Kidney glomerular epithelial cell (primary cell): ENCODE results near the gene CADM1.

Experiments used
- DNase-seq: peaks from one replicate; lab custom pipeline; 2025; lab: John Stamatoyannopoulos, UW

CADM1 gene

DNA sequence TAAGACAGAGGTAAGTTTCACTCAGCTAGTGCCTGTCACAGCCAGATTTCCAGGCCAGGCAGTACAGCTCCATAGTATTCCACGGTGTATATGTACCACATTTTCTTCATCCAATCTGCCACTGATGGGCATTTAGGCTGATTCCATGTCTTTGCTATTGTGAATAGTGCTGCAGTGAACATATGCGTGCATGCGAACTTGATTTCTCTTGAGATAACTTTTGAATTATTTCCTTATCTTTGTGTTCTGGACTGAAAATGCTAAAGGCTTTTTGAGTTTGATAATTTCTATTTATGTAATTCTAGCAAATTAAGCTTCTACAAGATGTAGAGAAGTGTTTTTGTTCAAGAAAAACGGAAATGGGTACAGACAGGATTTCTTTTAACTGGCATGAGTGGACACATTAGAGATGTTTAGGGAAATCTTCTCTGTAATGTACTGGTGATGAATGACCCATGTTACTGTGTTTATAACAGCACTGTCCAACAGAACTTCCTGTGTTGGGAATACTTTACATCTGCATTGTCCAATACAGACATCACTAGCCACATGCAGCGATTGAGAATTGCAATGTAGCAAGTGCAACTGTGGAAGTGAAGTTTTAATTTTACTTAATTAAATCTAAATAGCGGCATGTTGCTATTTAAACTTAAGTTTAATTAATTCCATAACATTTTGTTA, 151.3 kb downstream of the CADM1 start:
- no peak for DNase-seq

- no peak for DNase-seq
These were observed 154.7 kb downstream of the CADM1 start for GRCh38 chr11:115349335-115350017.

DNA sequence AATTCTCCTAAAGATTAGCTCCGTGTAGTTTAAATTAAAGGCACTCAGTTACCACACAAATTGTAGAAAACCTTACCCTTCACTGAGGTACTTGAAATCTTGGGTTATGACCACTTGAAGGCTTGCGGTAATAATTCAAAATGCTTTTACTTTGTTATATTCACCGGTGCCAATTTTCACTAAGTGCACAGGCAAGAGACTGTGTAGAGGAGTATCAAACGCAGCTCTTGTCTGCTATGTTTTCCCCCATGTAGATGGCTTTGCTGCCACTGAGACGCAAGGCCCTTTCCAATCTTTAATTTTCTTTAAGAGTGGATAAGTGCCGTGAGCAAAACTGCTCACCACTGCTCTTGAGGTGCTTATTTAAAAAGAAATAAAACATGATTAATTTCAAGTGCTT, 155.8 kb downstream of the CADM1 start:
- no peak for DNase-seq

DNA sequence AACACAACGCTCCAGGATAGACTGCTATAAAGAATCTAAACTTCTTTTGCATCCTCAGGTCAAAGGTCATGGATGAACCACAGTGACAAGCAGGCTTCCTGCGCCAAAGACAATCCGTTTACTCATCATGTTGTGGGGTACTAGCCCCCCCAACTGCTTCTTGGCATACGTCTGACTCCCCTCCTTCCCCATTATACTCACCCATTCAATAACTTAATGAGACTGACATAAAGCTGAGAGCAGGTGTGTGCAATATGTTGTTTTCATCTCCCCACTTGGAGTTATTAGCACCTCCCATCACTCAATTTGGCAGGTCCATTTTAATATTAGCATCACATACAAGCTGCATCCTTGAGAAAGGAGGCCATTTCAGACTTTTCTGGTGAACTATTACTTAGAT, 157.1 kb downstream of the CADM1 start:
- DNase-seq, result no peak

- DNase-seq, result no peak
These were observed 158.4 kb downstream of the CADM1 start for GRCh38 chr11:115345840-115346239.

DNA sequence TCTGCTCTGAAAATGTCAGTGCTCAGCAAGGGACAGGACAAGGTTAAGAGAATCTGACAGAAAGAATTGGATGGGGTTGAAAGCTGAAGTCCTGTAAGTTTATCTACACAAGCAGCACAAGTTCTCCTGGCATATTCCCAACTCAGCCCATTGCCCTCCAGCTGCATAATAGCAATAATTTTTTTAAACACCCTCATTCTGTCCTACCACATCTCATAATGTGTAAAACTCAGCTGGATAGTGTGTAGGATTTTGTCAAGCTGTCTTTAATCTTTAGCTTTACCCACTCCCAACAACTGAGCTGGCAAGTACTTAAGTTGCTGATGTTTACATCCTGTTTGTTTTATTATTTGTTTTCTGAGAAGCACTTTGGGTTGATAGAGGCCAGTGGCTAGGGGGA, 158.9 kb downstream of the CADM1 start:
- no peak for DNase-seq

- no peak for DNase-seq
These were observed 159.4 kb downstream of the CADM1 start for GRCh38 chr11:115344846-115345245.

DNA sequence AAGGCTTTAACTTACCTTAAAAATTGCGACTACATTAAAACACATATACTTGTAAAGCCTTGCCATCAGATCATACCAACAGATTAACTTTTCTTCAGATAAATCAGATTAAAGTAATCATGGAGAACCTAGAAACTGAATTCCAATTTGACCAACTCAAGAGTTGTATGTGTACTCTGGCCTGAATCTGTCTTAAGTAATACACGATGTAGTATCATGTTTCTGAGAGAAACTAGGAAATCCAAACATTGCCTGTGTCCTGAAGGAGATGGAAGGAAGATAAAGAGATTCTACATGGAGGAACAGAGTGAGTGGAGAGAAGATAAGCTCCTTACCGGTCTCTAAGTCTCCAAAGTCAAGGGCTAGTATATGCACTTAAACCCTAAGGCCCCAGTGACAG, 162.1 kb downstream of the CADM1 start:
- no peak for DNase-seq

DNA sequence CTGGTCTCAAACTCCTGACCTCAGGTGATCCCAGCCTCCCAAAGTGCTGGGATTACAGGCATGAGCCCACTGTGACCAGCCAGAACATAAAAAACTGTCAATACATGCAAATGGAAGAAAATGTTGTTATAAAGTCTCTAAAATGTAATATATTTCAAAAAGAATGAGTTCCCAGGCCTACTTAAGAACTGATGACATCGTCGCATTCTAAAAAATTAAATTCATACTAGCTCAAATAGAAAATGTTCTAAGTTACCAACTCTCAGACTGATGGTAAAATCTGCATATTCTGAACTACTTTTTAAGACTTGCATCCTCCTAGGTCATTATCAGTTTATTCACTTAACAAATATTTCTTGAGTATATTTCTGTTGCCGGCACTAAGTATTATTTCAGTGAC, 163.3 kb downstream of the CADM1 start:
- no peak for DNase-seq

GRCh38 chr11:115338476-115338875, 165.7 kb downstream of the CADM1 start:
- no peak for DNase-seq

DNA sequence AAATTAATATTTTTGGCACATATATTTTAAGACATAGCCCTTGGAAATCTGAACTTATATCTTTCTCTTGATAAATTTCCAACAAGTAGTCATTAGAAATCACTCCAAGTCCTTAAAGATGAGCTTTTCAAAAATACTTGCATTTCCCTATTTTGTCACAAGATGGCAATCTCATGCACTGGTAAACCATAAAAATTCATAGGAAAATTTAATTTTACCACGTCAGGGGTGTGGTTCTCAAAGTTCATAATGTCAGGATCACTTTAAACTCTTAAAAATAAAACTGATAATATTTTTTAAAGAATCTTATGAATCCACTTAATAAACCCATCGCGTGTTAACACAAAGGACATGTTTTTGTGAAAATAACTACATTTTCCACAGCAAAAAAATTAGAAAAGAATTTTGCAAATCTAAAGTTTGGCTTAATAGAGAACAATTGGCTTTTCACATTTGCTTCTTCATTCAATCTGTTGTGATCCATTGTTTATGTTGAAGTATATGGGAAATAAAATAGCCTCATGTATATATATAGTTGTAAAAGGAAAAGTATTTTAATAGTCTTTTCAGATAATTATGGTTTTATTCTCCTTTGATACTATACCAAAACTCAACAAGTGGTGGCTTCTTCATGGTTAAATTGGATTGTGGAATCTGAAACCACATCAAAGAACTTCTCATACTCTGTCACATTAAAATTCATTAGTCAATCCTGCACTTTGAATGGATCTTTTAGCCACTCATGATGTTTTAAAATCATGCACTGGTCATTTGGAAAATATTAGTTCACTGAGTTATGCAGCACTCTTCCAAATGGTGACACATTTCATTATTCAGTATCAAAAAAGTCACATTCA, 169.1 kb downstream of the CADM1 start:
- DNase-seq, result peak; percentile 24

- DNase-seq, result no peak
These were observed 170.3 kb downstream of the CADM1 start for GRCh38 chr11:115333949-115334348.

DNA sequence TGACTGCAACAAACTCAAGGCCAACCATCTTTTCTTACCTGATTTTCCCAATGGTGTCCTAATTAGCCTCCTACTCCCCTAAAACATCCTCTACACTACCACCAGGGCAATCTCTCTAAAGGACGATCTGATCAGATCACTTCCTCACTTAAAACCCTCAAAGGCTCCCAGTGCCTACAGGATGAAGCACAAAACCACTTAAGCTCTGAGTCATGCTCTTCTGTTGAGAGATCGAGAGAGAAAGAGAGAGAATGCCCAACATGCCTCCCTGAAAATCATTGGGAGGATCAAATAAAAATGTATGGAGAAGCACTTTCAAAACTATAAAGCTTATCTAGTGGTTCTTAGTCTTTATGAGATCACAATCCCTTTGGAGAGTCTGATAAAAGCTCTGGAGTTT, 171.1 kb downstream of the CADM1 start:
- DNase-seq, result peak; percentile 14

DNA sequence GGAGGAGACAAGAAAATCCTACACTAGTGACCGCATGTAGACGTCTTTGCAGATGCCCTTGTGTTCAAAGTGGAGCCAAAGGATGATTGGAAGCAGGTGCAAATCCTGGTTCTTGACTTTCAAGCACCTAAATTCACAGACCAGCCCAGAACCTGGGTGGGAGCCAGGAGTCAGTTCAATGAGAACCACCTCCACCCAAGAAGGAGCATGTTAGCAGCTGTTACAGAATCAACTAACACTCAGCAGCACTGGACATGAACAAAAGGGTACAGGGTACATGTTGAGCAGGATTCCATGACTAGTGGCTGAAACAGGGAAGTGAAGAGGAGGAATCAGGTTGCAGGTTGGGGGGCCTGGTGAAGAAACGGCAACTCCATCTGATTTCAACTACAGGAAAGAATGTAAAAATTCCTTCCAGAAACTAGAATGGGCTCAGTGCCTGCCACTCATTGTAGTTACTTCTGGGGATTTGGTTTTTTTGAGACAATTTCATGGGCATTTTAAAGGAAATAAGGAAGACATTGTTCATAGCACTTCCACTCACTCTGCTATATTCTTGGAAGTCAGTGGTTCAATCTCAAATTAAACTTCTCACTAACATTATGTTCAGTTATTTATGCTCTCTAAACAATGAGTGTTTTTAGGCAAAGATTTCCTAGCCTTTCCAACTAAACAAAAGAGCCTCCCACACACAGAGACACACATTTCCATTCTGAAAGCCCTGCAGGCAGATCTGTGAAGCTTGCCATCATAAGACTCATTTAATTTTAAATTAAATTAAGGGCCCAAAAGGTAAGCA, 173.3 kb downstream of the CADM1 start:
- DNase-seq, result no peak

- no peak for DNase-seq
These were observed 177.7 kb downstream of the CADM1 start for GRCh38 chr11:115326526-115326925.

DNA sequence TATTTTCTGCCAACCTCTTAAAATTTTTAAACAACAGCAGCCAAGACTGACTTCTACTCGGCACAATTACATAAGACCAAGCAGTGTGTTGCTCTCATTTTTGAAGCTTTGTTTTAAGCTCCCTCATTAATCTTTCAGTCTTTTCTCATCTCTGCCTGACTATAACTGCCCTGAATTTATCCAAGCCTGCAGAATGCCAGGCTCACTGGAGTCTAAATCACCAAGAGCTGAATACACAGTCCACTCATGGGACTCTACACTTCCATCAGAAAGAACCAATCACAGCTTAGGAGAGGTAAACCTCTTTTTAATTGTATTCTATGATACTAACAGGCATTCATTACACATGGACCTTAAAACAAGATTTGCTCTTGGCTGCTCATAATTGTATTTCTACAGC, 178.7 kb downstream of the CADM1 start:
- DNase-seq, result no peak

DNA sequence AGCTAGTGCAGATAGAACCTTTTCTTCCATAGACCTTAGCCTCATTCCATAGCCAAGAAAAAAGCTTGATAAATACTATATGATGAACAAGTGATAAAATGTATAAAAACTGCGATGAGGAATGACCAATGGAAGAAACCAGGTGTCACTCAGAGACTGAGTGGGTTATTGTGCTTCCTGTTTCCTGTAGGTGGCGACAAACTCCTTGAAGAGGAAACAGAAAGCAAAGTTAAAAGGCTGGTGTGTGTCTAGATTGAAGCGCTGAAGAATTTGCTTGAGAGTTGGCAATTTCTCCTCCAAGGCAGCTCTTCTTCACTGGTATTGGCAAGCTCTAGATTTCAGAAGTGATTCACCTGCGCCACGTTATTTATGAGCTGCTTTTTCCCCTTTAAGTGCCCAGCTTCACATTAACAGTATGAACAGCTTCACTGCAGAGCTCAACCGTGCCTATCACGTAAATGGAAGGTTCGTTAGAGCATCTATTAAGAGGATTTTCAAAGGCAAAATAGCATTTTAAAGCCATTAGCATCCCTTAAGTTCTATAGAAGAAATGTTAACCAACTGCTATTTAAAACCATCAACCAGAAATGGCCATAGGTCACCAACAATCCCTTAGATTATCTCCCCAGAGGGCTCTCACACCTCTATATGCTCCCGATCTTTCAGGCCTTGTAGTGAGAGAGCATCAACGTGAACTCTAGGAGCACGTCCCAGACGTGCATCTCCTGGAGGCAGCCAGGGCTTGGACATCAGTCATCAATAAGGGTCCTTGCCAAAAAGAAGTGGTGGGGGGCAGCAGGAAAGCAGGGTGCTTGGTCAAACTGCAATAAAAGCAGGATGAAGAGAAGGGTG, 179.4 kb downstream of the CADM1 start:
- DNase-seq, result peak; percentile 80

- no peak for DNase-seq
These were observed 181.5 kb downstream of the CADM1 start for GRCh38 chr11:115322553-115323203.

- DNase-seq, result peak; percentile 32
These were observed 182.5 kb downstream of the CADM1 start for GRCh38 chr11:115321605-115322289.
